Activated T-cell treated with anti-CD3 and anti-CD28 coated beads for 48 hours (primary cell): ENCODE results near the gene MED7.
A peak's percentile ranks its signal among the peaks of the same experiment; 100 is the strongest.

ENCODE experiments used
- DNase-seq: peaks from one replicate; pipeline ENCODE4 v3.0.0-alpha.2; 2020; ENCODE audit warnings: low read depth

The MED7 gene

GRCh38 chr5:157106630-157107461 is 35.8 kb downstream of the MED7 start:
- peak; percentile 10 for DNase-seq

DNA sequence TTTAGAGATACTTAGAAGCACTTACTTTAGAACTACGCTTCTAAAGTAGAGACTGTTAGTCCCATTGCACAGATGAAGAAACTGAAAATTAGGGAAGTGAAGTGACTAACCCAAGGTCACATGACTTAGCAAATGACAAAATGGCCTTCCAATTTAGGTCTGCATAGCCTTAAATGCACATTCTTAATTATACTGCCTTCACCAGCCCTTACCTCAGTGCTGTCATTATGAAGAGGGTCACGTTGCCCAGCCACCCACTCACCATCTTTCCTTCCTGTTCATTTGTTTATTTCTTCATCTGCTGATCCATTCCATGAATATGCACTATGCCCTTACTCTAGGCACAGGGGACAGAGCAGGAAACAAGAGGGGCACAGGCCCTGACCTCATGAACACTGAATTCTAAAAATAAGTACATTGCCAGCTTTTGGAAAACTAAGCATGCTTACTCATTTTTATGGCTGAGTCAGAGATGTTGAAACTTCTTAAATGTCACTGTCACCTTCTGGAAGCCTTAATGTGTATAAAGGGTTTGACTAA is 42.5 kb downstream of the MED7 start:
- DNase-seq = peak; percentile 27

- DNase-seq = no peak
Observed at GRCh38 chr5:157088342-157088990, 54.2 kb downstream of the MED7 start.
